ENCODE measurements around the gene CASP2. TPM values are rescaled to one million over a fixed set of nuclear protein-coding genes. Genes with fewer than 3 reads are reported as not detected.

Gene CASP2
- total RNA-seq, 6 donors from 2014 or later = 9.1 to 34.8 (median 24.3) TPM

DNA sequence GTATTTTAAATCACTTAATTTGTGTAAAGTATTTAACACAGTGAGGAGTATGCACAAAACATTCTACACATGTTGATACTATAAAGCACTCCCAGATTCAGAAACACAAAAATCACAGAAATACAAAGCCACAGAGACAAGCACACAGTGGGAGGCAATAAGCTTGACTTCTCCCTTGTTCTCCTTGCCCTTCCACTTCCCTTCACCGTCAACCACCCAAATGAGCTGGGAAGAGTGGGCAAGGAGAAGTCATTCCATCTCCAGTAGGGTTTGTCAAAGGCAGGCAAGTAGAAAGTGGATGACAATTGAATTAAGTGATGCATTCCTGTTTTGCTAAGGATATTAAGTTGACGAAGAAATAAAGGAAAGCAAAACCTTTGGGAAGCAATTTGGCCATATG is 7.6 kb upstream of the CASP2 start:
- Histone ChIP-seq H3K27ac (peak overlapping the region in 1 of 4 donors; percentile 21), H3K27me3 (no peaks in the 10 kb centered on the region), H3K4me1 (peaks cover 2 to 8% (median 5%) of the 10 kb centered on the region in 4 donors), H3K4me3 (no peak overlapping the region), H3K36me3 (no peaks in the 10 kb centered on the region), H3K9me3 (no peaks in the 10 kb centered on the region)
- DNase-seq = no peak
- TF ChIP-seq, protein P1, sequence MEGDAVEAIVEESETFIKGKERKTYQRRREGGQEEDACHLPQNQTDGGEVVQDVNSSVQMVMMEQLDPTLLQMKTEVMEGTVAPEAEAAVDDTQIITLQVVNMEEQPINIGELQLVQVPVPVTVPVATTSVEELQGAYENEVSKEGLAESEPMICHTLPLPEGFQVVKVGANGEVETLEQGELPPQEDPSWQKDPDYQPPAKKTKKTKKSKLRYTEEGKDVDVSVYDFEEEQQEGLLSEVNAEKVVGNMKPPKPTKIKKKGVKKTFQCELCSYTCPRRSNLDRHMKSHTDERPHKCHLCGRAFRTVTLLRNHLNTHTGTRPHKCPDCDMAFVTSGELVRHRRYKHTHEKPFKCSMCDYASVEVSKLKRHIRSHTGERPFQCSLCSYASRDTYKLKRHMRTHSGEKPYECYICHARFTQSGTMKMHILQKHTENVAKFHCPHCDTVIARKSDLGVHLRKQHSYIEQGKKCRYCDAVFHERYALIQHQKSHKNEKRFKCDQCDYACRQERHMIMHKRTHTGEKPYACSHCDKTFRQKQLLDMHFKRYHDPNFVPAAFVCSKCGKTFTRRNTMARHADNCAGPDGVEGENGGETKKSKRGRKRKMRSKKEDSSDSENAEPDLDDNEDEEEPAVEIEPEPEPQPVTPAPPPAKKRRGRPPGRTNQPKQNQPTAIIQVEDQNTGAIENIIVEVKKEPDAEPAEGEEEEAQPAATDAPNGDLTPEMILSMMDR (IDR thresholded peaks at IDR 0.05) = no peak
- TF ChIP-seq POLR2A (IDR thresholded peaks at IDR 0.05) (no peak), POLR2AphosphoS5 (IDR thresholded peaks at IDR 0.05) (no peak), EP300 (IDR thresholded peaks at IDR 0.05) (no peak)
- 84 to 90% methylated on average over 2 of the region's 2 CpGs for WGBS, 2 donors
- ATAC-seq (ENCODE audit: low FRiP score in 2 of 2) = no peak

DNA sequence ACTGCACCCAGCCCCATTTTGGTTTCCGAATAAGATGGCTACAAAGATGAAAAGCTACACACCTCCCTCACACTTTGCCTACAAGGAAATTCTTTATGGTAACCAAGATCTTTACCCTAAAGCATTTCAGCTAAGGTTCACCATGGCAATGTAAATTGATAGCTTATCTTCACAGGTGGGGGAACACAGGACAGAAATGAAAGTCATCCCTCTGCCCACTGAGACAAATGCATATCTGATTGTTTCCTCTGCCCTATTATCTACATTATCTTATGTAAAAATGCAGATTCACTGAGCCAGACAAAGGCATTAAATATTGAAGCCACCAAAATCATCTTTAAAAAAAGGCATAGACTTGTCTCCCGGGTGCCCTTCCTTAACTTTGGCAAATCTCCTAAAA is 6.6 kb upstream of the CASP2 start:
- Histone ChIP-seq H3K4me1 (peaks cover 3 to 8% (median 6%) of the 10 kb centered on the region in 4 donors), H3K36me3 (no peaks in the 10 kb centered on the region), H3K27me3 (no peaks in the 10 kb centered on the region), H3K9me3 (no peaks in the 10 kb centered on the region), H3K4me3 (no peak overlapping the region), H3K27ac (no peak overlapping the region)
- TF ChIP-seq POLR2AphosphoS5 (IDR thresholded peaks at IDR 0.05) = no peak
- TF ChIP-seq EP300 (IDR thresholded peaks at IDR 0.05) = no peak
- TF ChIP-seq POLR2A (IDR thresholded peaks at IDR 0.05) = no peak
- TF ChIP-seq, protein P1 (IDR thresholded peaks at IDR 0.05) = no peak
- 98 to 99% methylated on average over 2 of the region's 2 CpGs for WGBS, 2 donors
- ATAC-seq (ENCODE audit: low FRiP score in 2 of 2) = no peak
- DNase-seq = no peak

DNA sequence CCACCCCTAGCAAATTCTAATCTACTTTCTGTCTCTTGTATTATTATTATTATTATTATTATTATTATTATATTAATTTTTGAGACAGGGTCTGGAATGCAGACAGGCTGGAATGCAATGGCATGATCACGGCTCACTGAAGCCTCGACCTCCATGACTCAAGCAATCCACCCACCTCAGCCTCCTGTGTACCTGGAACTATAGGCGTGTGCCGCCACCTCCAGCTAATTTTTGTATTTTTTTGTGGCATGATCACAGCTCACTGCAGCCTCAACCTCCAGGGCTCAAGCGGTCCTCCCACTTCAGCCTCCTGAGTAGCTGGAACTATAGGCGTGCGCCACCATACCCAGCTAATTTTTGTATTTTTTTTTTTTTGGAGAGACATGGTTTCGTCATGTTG is 6.0 kb upstream of the CASP2 start:
- 92 to 95% methylated on average over 8 of the region's 8 CpGs for WGBS, 2 donors
- Histone ChIP-seq H3K27ac (no peak overlapping the region), H3K4me1 (peaks cover 3 to 9% (median 7%) of the 10 kb centered on the region in 4 donors), H3K27me3 (no peaks in the 10 kb centered on the region), H3K9me3 (no peaks in the 10 kb centered on the region), H3K4me3 (no peak overlapping the region), H3K36me3 (no peaks in the 10 kb centered on the region)
- DNase-seq (no peak), ATAC-seq (ENCODE audit: low FRiP score in 2 of 2) (no peak)
- TF ChIP-seq, protein P1 (IDR thresholded peaks at IDR 0.05) = no peak

DNA sequence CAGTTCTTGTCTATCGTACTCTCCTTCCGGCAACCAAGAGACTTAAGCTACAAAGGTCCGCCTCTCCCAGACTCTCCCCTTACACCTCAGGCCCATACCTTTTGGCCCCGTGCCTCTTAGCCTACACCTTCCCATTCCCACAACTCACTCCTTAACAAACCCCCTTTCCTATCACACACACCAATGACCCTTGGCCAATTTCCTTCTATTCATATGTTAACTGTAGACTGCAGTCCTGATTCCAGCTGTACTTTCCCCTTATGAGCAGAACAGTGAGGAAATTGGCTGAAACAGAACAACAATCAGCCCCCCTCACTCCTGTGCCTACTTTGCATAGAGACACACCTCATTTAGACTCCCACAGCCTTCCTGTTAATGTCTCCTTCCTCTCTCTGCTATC is 4.8 kb upstream of the CASP2 start:
- H3K27me3 ChIP-seq = no peaks in the 10 kb centered on the region
- DNase-seq (no peak), ATAC-seq (ENCODE audit: low FRiP score in 2 of 2) (no peak)
- H3K36me3 ChIP-seq = no peaks in the 10 kb centered on the region
- H3K9me3 ChIP-seq = no peaks in the 10 kb centered on the region
- peaks cover 3 to 17% (median 10%) of the 10 kb centered on the region in 4 donors for H3K4me1 ChIP-seq
- TF ChIP-seq POLR2A (IDR thresholded peaks at IDR 0.05) = no peak
- no peak for TF ChIP-seq EP300 (IDR thresholded peaks at IDR 0.05)
- TF ChIP-seq POLR2AphosphoS5 (IDR thresholded peaks at IDR 0.05) = no peak
- TF ChIP-seq, protein P1 (IDR thresholded peaks at IDR 0.05) = no peak
- WGBS, 2 donors = 88 to 93% methylated on average over 4 of the region's 4 CpGs
- no peak overlapping the region for H3K4me3 ChIP-seq
- H3K27ac ChIP-seq = no peak overlapping the region
